Keratinocyte (primary cell): ENCODE data around the gene HYDIN. TPM values are rescaled to one million over a fixed set of nuclear protein-coding genes. Genes with fewer than 3 reads are reported as not detected.
A peak's percentile ranks its signal among the peaks of the same experiment; 100 is the strongest.

ENCODE experiments used
- DNase-seq: peaks from one replicate; pipeline ENCODE4 v3.0.0-alpha.2; 2011; ENCODE audit warnings: low read depth, missing footprints, low spot score
- FAIRE-seq: peaks from 2 replicates; lab custom pipeline; 2011; peaks lifted over from hg19 to GRCh38; lab: Jason Lieb, UNC
- H2AFZ ChIP-seq: 2 replicates; pipeline ENCODE4 v1.6.0; 2012; ENCODE audit warnings: low read length, control low read depth, inconsistent platforms; ENCODE audit not compliant: control insufficient read depth
- H3K27ac ChIP-seq: 2 replicates; pipeline ENCODE4 v1.5.1; 2011; ENCODE audit warnings: low read length; ENCODE audit not compliant: control insufficient read depth, insufficient read depth
- H3K27me3 ChIP-seq: 3 replicates; pipeline ENCODE4 v1.6.0; 2011; ENCODE audit warnings: low read length; ENCODE audit not compliant: control insufficient read depth, insufficient read depth; ENCODE audit errors: extremely low read depth
- H3K36me3 ChIP-seq, 2 experiments: 2 replicates in 1 of 2; 3 replicates in 1 of 2; pipeline ENCODE4 v1.5.1; 2011; ENCODE audit warnings: low read length in 2 of 2, mild to moderate bottlenecking in 1 of 2; ENCODE audit not compliant: control insufficient read depth in 2 of 2, insufficient read depth in 2 of 2; ENCODE audit errors: extremely low read depth in 1 of 2
- H3K4me1 ChIP-seq: 3 replicates; pipeline ENCODE4 v1.5.1; 2011; ENCODE audit warnings: low read length; ENCODE audit not compliant: control insufficient read depth, insufficient read depth; ENCODE audit errors: extremely low read depth
- H3K4me2 ChIP-seq: 3 replicates; pipeline ENCODE4 v1.6.0; 2011; ENCODE audit warnings: low read depth, low read length; ENCODE audit not compliant: control insufficient read depth, insufficient read depth; ENCODE audit errors: extremely low read depth
- H3K4me3 ChIP-seq, 3 experiments: fragments of 200-600 bp in 1 of 3; sonication (generic) in 1 of 3; 2 replicates in 2 of 3; 3 replicates in 1 of 3; pipeline ENCODE4 v1.5.1; 2011 to 2016; ENCODE audit warnings: low read length in 3 of 3, mild to moderate bottlenecking in 3 of 3, control low read depth in 2 of 3, inconsistent platforms in 1 of 3, low read depth in 1 of 3, mixed read lengths in 1 of 3, mixed run types in 1 of 3, moderate library complexity in 1 of 3; ENCODE audit not compliant: control insufficient read depth in 2 of 3, insufficient read depth in 2 of 3; ENCODE audit errors: extremely low read depth in 1 of 3
- H3K79me2 ChIP-seq: 2 replicates; pipeline ENCODE4 v1.6.0; 2012; ENCODE audit warnings: low read length; ENCODE audit not compliant: control insufficient read depth, insufficient read depth
- H3K9ac ChIP-seq: 3 replicates; pipeline ENCODE4 v1.6.0; 2011; ENCODE audit warnings: low read length; ENCODE audit not compliant: control insufficient read depth, insufficient read depth; ENCODE audit errors: extremely low read depth
- H3K9me1 ChIP-seq: 3 replicates; pipeline ENCODE4 v1.6.0; 2011; ENCODE audit warnings: low read length; ENCODE audit not compliant: control insufficient read depth, insufficient read depth; ENCODE audit errors: extremely low read depth
- H3K9me3 ChIP-seq: 2 replicates; pipeline ENCODE4 v1.5.1; 2012; ENCODE audit warnings: low read depth, low read length; ENCODE audit not compliant: control insufficient read depth
- H4K20me1 ChIP-seq: 3 replicates; pipeline ENCODE4 v1.6.0; 2011; ENCODE audit warnings: low read length; ENCODE audit not compliant: control insufficient read depth, insufficient read depth; ENCODE audit errors: extremely low read depth
- CTCF ChIP-seq, 3 experiments: IDR thresholded peaks in 1 of 3; conservative IDR thresholded peaks in 1 of 3; optimal IDR thresholded peaks in 1 of 3; 2 replicates in 2 of 3; 3 replicates in 1 of 3; pipeline versions ENCODE3 to v1.5.1; 2011; ENCODE audit warnings: low read length in 3 of 3, mild to moderate bottlenecking in 3 of 3, moderate library complexity in 2 of 3, control low read depth in 1 of 3, inconsistent platforms in 1 of 3; ENCODE audit not compliant: insufficient read depth in 2 of 3; ENCODE audit errors: extremely low read depth in 1 of 3
- EZH2 ChIP-seq: IDR thresholded peaks from one replicate; pipeline ENCODE4 v1.6.1; 2012; ENCODE audit warnings: inconsistent platforms, mild to moderate bottlenecking, low read length, moderate library complexity
- dilution Hi-C: fragments of 300-500 bp; cut with MboI; formaldehyde crosslinking; loops from one replicate; pipeline ENCODE4 v1.7.0; 2020; ENCODE audit warnings: low sequenced_read_pairs; ENCODE audit not compliant: extremely low pct_ligation_motif_present
- polyA plus RNA-seq, 5 experiments: library from polyadenylated mRNA; depleted of rRNA in 3 of 5; stranded (reverse) in 3 of 5; stranded (forward) in 1 of 5; unstranded in 1 of 5; fragments of >200 nt; gene quantifications; 1 replicate in 1 of 5; 2 replicates in 3 of 5; 3 replicates in 1 of 5; pipeline versions ENCODE4 v1.2.1 to v1.2.3, GENCODE V29; 2011 to 2012; ENCODE audit warnings: missing spikeins in 2 of 5, low read depth in 1 of 5, low replicate concordance in 1 of 5

HYDIN gene
- polyA plus RNA-seq, 1 donor (not counting 4 experiments of a cell fraction or from before 2014, with no cell fraction given), result 0.49 TPM

GRCh38 chr16:71250461-71251235 is 20.1 kb upstream of the HYDIN start:
- no peak for FAIRE-seq

GRCh38 chr16:71249399-71249798 is 18.9 kb upstream of the HYDIN start:
- Histone ChIP-seq H3K36me3 (no peaks in the 10 kb centered on the region), H3K4me1 (no peaks in the 10 kb centered on the region), H3K4me3 (no peak overlapping the region), H4K20me1 (no peaks in the 10 kb centered on the region), H2AFZ (no peak overlapping the region), H3K27ac (no peak overlapping the region), H3K79me2 (no peaks in the 10 kb centered on the region), H3K4me2 (no peak overlapping the region), H3K9me3 (no peaks in the 10 kb centered on the region), H3K9ac (no peak overlapping the region), H3K9me1 (no peaks in the 10 kb centered on the region), H3K27me3 (no peaks in the 10 kb centered on the region)
- FAIRE-seq, result no peak
- no peak for DNase-seq
- TF ChIP-seq EZH2 (no peak), CTCF (optimal IDR thresholded peaks at IDR 0.05 in 1 of 3, IDR thresholded peaks at IDR 0.05 in 1 of 3, conservative IDR thresholded peaks at IDR 0.05 in 1 of 3; ENCODE audit: extremely low read depth in 1 of 3, insufficient read depth in 2 of 3, low read length in 3 of 3) (peak in 2 of 3 experiments; percentile 4 to 16)
- dilution Hi-C loops, result no loop called here

More at GRCh38 chr16:71250461-71251235, 20.1 kb upstream of the HYDIN start:
- no peaks in the 10 kb centered on the region for H3K4me1 ChIP-seq
- H3K27ac ChIP-seq, result no peak overlapping the region
- no peak for DNase-seq
- no peak overlapping the region for H3K4me2 ChIP-seq
- no peaks in the 10 kb centered on the region for H3K27me3 ChIP-seq
- H4K20me1 ChIP-seq, result no peaks in the 10 kb centered on the region
- dilution Hi-C loops, result no loop called here
- no peaks in the 10 kb centered on the region for H3K79me2 ChIP-seq
- H3K9me3 ChIP-seq, result no peaks in the 10 kb centered on the region
- H3K4me3 ChIP-seq, result no peak overlapping the region
- no peak overlapping the region for H3K9ac ChIP-seq
- no peaks in the 10 kb centered on the region for H3K9me1 ChIP-seq
- H2AFZ ChIP-seq, result no peak overlapping the region
- H3K36me3 ChIP-seq, result no peaks in the 10 kb centered on the region
- TF ChIP-seq EZH2, result no peak
- peak in 1 of 3 experiments; percentile 13 for TF ChIP-seq CTCF (optimal IDR thresholded peaks at IDR 0.05 in 1 of 3, IDR thresholded peaks at IDR 0.05 in 1 of 3, conservative IDR thresholded peaks at IDR 0.05 in 1 of 3; ENCODE audit: extremely low read depth in 1 of 3, insufficient read depth in 2 of 3, low read length in 3 of 3)
